ENCODE measurements around the gene PTPRM.

DNA sequence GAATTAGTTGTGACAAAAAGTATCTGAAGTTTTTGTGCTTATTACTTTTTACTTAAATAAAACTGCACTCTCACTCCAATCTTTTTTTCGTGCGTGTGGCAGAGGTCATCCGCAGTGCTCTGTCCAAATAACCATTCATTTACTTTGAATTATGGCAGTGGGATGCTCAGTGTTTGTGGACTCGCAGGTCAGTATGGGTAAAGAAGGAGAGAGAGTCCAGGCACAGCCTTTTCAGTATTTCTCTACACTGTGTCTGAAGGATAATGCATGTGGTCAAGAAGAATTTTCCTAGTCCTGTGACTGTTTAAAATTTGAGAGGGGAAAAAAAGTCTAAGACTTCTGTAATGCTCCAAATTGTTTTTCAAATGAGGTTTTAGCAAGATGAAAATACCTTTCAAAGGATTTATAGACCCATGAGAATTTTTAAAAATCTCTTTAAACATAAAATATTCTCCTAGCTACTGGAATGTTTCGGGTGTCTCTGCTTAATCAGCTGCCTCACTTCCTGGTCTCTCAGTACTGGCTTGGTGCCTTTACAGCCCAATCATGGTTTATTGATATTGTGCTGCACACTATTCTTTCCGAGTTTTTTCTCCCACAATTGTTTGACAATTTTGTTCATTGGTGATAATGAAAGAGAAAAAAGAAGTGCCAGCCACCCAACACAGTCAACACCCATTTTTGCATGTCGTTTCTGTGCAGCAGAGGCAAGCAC lies 453.2 kb downstream of the PTPRM start:
- TF ChIP-seq ELF1 (IDR thresholded peaks at IDR 0.05), result no peak
- no peak for TF ChIP-seq FOSL2 (IDR thresholded peaks at IDR 0.05; ENCODE audit: borderline replicate concordance, low read depth)
- TF ChIP-seq, protein P1, sequence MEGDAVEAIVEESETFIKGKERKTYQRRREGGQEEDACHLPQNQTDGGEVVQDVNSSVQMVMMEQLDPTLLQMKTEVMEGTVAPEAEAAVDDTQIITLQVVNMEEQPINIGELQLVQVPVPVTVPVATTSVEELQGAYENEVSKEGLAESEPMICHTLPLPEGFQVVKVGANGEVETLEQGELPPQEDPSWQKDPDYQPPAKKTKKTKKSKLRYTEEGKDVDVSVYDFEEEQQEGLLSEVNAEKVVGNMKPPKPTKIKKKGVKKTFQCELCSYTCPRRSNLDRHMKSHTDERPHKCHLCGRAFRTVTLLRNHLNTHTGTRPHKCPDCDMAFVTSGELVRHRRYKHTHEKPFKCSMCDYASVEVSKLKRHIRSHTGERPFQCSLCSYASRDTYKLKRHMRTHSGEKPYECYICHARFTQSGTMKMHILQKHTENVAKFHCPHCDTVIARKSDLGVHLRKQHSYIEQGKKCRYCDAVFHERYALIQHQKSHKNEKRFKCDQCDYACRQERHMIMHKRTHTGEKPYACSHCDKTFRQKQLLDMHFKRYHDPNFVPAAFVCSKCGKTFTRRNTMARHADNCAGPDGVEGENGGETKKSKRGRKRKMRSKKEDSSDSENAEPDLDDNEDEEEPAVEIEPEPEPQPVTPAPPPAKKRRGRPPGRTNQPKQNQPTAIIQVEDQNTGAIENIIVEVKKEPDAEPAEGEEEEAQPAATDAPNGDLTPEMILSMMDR (IDR thresholded peaks at IDR 0.05), result no peak
- no peak for TF ChIP-seq GABPA (IDR thresholded peaks at IDR 0.05; ENCODE audit: low read depth)
- no peak for TF ChIP-seq POLR2AphosphoS5 (IDR thresholded peaks at IDR 0.05; ENCODE audit: low read depth, low read length)
- no peak for TF ChIP-seq RAD21 (IDR thresholded peaks at IDR 0.05; ENCODE audit: low read length)
- no peak for TF ChIP-seq EP300 (IDR thresholded peaks at IDR 0.05; ENCODE audit: borderline replicate concordance in 1 of 2, low read depth in 1 of 2, low read length in 1 of 2)
- no peak for TF ChIP-seq NRF1 (IDR thresholded peaks at IDR 0.05; ENCODE audit: low read depth, low read length)
- no peak for TF ChIP-seq JUND (IDR thresholded peaks at IDR 0.05)
- no peak for TF ChIP-seq TCF12 (IDR thresholded peaks at IDR 0.05)
- no peak for TF ChIP-seq YY1 (IDR thresholded peaks at IDR 0.05; ENCODE audit: low read depth)
- TF ChIP-seq EZH2phosphoT487 (IDR thresholded peaks at IDR 0.05; ENCODE audit: borderline replicate concordance, low read depth), result no peak
- no peak for TF ChIP-seq CHD2 (IDR thresholded peaks at IDR 0.05; ENCODE audit: low read length, partially characterized antibody)
